ENCODE measurements around the gene CCT2. TPM values are rescaled to one million over a fixed set of nuclear protein-coding genes. Genes with fewer than 3 reads are reported as not detected.

The CCT2 gene
- total RNA-seq, 1 donor from 2014 or later: 447 TPM

GRCh38 chr12:69627501-69627900 is 42.2 kb downstream of the CCT2 start:
- intact Hi-C loops (cut with micrococcal nuclease): no loop called here
- Mint-ChIP-seq H3K9me3 (no peaks in the 10 kb centered on the region), H3K4me3 (no peak overlapping the region), H3K36me3 (ENCODE audit: low read depth) (no peaks in the 10 kb centered on the region), H3K27me3 (ENCODE audit: insufficient read depth) (peaks cover 2% of the 10 kb centered on the region), H3K27ac (no peak overlapping the region), H3K4me1 (ENCODE audit: low read depth) (no peaks in the 10 kb centered on the region)
- no peak for DNase-seq (ENCODE audit: low spot score)

GRCh38 chr12:69630191-69630590 is 44.9 kb downstream of the CCT2 start:
- Mint-ChIP-seq H3K27ac (no peak overlapping the region), H3K27me3 (ENCODE audit: insufficient read depth) (peaks cover 2% of the 10 kb centered on the region), H3K4me3 (no peak overlapping the region), H3K9me3 (no peaks in the 10 kb centered on the region), H3K36me3 (ENCODE audit: low read depth) (no peaks in the 10 kb centered on the region), H3K4me1 (ENCODE audit: low read depth) (no peaks in the 10 kb centered on the region)
- no peak for DNase-seq (ENCODE audit: low spot score)
- intact Hi-C loops (cut with micrococcal nuclease): no loop called here

GRCh38 chr12:69633061-69633460 is 47.8 kb downstream of the CCT2 start:
- Mint-ChIP-seq H3K27ac (no peak overlapping the region), H3K4me1 (ENCODE audit: low read depth) (no peaks in the 10 kb centered on the region), H3K36me3 (ENCODE audit: low read depth) (no peaks in the 10 kb centered on the region), H3K9me3 (no peaks in the 10 kb centered on the region), H3K27me3 (ENCODE audit: insufficient read depth) (no peaks in the 10 kb centered on the region), H3K4me3 (no peak overlapping the region)
- intact Hi-C loops (cut with micrococcal nuclease): no loop called here
- DNase-seq (ENCODE audit: low spot score): no peak

- Mint-ChIP-seq H3K9me3 (no peaks in the 10 kb centered on the region), H3K4me3 (no peak overlapping the region), H3K36me3 (ENCODE audit: low read depth) (no peaks in the 10 kb centered on the region), H3K27me3 (ENCODE audit: insufficient read depth) (peaks cover 5% of the 10 kb centered on the region), H3K4me1 (ENCODE audit: low read depth) (peaks cover 4% of the 10 kb centered on the region), H3K27ac (no peak overlapping the region)
- intact Hi-C loops (cut with micrococcal nuclease): loop anchor here (1.0 kb wide), 3 partner anchors 282 to 485 kb away; no protein-coding TSS in a partner anchor
- peak; percentile 34 for DNase-seq (ENCODE audit: low spot score)
These were observed 54.2 kb downstream of the CCT2 start for GRCh38 chr12:69639400-69640016.

DNA sequence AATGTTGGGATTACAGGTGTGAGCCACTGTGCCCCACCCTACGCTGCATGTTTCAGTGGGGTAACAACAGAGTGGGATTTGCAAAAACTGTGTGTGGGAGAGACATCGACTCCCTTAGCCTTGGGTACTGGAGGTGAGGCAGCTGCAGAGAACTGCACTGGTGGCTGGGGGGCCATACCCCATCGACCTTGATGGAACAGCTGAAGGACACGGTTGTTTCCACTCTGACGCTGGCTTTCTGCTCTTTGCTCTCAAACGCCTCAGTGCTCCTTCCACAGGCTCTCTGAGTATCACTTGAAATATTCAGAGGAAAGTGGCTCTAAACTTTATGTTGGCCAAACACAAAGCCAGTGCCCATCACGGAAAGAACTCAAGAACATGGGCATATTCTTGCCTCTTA is 56.3 kb downstream of the CCT2 start:
- H3K4me3 Mint-ChIP-seq: no peak overlapping the region
- no peak for DNase-seq (ENCODE audit: low spot score)
- no peak overlapping the region for H3K27ac Mint-ChIP-seq
- peaks cover 9% of the 10 kb centered on the region for H3K27me3 Mint-ChIP-seq (ENCODE audit: insufficient read depth)
- H3K9me3 Mint-ChIP-seq: no peaks in the 10 kb centered on the region
- peaks cover 4% of the 10 kb centered on the region for H3K4me1 Mint-ChIP-seq (ENCODE audit: low read depth)
- no peaks in the 10 kb centered on the region for H3K36me3 Mint-ChIP-seq (ENCODE audit: low read depth)
- intact Hi-C loops (cut with micrococcal nuclease): no loop called here

GRCh38 chr12:69642531-69642930 is 57.3 kb downstream of the CCT2 start:
- Mint-ChIP-seq H3K4me3 (no peak overlapping the region), H3K27me3 (ENCODE audit: insufficient read depth) (peaks cover 11% of the 10 kb centered on the region), H3K9me3 (no peaks in the 10 kb centered on the region), H3K4me1 (ENCODE audit: low read depth) (peaks cover 4% of the 10 kb centered on the region), H3K27ac (no peak overlapping the region), H3K36me3 (ENCODE audit: low read depth) (no peaks in the 10 kb centered on the region)
- intact Hi-C loops (cut with micrococcal nuclease): no loop called here
- no peak for DNase-seq (ENCODE audit: low spot score)

DNA sequence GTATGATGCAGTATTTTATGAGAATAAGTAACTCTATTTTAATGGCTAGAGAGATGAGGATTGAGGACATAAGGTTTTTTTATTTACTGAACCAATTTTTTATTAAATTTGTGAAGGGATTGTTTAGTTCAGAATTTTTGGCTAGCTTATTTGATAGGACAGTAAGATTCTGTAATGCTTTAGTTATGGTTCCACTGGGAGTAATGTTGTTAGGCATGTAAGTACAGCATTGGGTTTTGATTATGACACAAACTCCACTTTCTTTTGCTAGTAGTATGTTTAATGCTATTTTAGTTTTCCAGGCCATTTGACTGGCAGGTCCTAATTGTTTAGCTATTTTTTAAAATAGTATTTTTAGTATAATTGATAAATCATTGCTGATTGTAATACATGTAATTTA is 59.3 kb downstream of the CCT2 start:
- intact Hi-C loops (cut with micrococcal nuclease): no loop called here

DNA sequence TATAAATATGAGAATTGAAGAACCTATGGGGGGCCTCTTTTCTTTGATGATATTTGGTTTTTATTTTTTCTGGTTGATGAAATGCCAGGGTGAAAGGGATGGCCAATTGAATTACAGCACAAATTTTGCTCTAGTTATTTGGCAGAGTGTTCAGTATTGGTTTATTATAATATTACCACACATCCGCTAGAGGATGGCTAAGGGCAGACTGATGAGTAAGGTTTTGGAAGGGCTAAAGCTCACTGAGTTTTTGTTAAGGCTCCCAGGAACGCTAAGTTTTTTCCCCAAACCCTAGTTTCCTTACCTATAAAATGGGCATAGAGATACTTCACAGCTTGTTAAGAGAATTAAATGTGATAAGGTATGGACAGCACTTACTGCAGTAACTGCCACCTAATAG is 59.8 kb downstream of the CCT2 start:
- H3K4me3 Mint-ChIP-seq: no peak overlapping the region
- no peaks in the 10 kb centered on the region for H3K4me1 Mint-ChIP-seq (ENCODE audit: low read depth)
- H3K36me3 Mint-ChIP-seq (ENCODE audit: low read depth): no peaks in the 10 kb centered on the region
- no peak for DNase-seq (ENCODE audit: low spot score)
- H3K27ac Mint-ChIP-seq: no peak overlapping the region
- intact Hi-C loops (cut with micrococcal nuclease): no loop called here
- peaks cover 15% of the 10 kb centered on the region for H3K27me3 Mint-ChIP-seq (ENCODE audit: insufficient read depth)
- no peaks in the 10 kb centered on the region for H3K9me3 Mint-ChIP-seq

More for the DNA sequence above, 59.3 kb downstream of the CCT2 start:
- DNase-seq (ENCODE audit: low spot score): no peak
- H3K4me3 Mint-ChIP-seq: no peak overlapping the region
- no peaks in the 10 kb centered on the region for H3K9me3 Mint-ChIP-seq
- H3K36me3 Mint-ChIP-seq (ENCODE audit: low read depth): no peaks in the 10 kb centered on the region
- peaks cover 15% of the 10 kb centered on the region for H3K27me3 Mint-ChIP-seq (ENCODE audit: insufficient read depth)
- H3K27ac Mint-ChIP-seq: no peak overlapping the region
- H3K4me1 Mint-ChIP-seq (ENCODE audit: low read depth): peaks cover 2% of the 10 kb centered on the region

GRCh38 chr12:69647178-69647577 is 61.9 kb downstream of the CCT2 start:
- H3K4me1 Mint-ChIP-seq (ENCODE audit: low read depth): no peaks in the 10 kb centered on the region
- peaks cover 10% of the 10 kb centered on the region for H3K27me3 Mint-ChIP-seq (ENCODE audit: insufficient read depth)
- no peak for DNase-seq (ENCODE audit: low spot score)
- H3K9me3 Mint-ChIP-seq: no peaks in the 10 kb centered on the region
- intact Hi-C loops (cut with micrococcal nuclease): no loop called here
- no peak overlapping the region for H3K4me3 Mint-ChIP-seq
- no peaks in the 10 kb centered on the region for H3K36me3 Mint-ChIP-seq (ENCODE audit: low read depth)
- no peak overlapping the region for H3K27ac Mint-ChIP-seq

- Mint-ChIP-seq H3K4me3 (no peak overlapping the region), H3K9me3 (no peaks in the 10 kb centered on the region), H3K27ac (no peak overlapping the region), H3K36me3 (ENCODE audit: low read depth) (no peaks in the 10 kb centered on the region), H3K27me3 (ENCODE audit: insufficient read depth) (peaks cover 12% of the 10 kb centered on the region), H3K4me1 (ENCODE audit: low read depth) (no peaks in the 10 kb centered on the region)
- intact Hi-C loops (cut with micrococcal nuclease): no loop called here
- no peak for DNase-seq (ENCODE audit: low spot score)
These were observed 63.2 kb downstream of the CCT2 start for GRCh38 chr12:69648476-69648875.

- H3K4me3 Mint-ChIP-seq: no peak overlapping the region
- no peak overlapping the region for H3K27ac Mint-ChIP-seq
- peaks cover 12% of the 10 kb centered on the region for H3K27me3 Mint-ChIP-seq (ENCODE audit: insufficient read depth)
- intact Hi-C loops (cut with micrococcal nuclease): no loop called here
- no peaks in the 10 kb centered on the region for H3K9me3 Mint-ChIP-seq
- no peaks in the 10 kb centered on the region for H3K4me1 Mint-ChIP-seq (ENCODE audit: low read depth)
- DNase-seq (ENCODE audit: low spot score): no peak
- H3K36me3 Mint-ChIP-seq (ENCODE audit: low read depth): no peaks in the 10 kb centered on the region
These were observed 64.3 kb downstream of the CCT2 start for GRCh38 chr12:69649529-69649928.

Other genes starting within 250 kb of the CCT2 start
- gene LYZ, start 237.1 kb upstream of the CCT2 start, total RNA-seq: not detected in 2 replicates
- gene YEATS4, start 225.7 kb upstream of the CCT2 start, total RNA-seq: 45.2 and 47.2 TPM in 2 replicates
- gene FRS2, start 115.1 kb upstream of the CCT2 start, total RNA-seq: 13.1 and 13.7 TPM in 2 replicates
- gene LRRC10, start 25.4 kb downstream of the CCT2 start, total RNA-seq: not detected in 2 replicates
- gene BEST3, start 113.8 kb downstream of the CCT2 start, total RNA-seq: not detected in 2 replicates
- 29.8 and 36.1 TPM in 2 replicates for gene RAB3IP, start 153.4 kb downstream of the CCT2 start, total RNA-seq
- not detected in 2 replicates for gene MYRFL, start 239.8 kb downstream of the CCT2 start, total RNA-seq